OCI-LY3 (cell line): Measurements from ENCODE around the gene GPD2.
"Not testable (repeated sequence)": the region's sequence is repeated elsewhere in the genome, so short reads cannot be mapped to it uniquely, and the experiment has no call there.

ENCODE experiments used
- H2AFZ ChIP-seq: fragments of 200-600, 300-600 bp; shearing (Covaris generic); 2 replicates; pipeline ENCODE4 v1.6.0; 2014; ENCODE audit warnings: antibody characterized with exemption, low read depth, low read length
- H3K27ac ChIP-seq: fragments of 200-600, 300-600 bp; sonication (generic); 2 replicates; pipeline ENCODE4 v1.5.1; 2014; ENCODE audit warnings: mild to moderate bottlenecking, low read length, moderate library complexity, mixed read lengths
- H3K27me3 ChIP-seq: fragments of 200-600, 300-600 bp; sonication (generic); 2 replicates; pipeline ENCODE4 v1.6.1; 2014; ENCODE audit warnings: low read depth, low read length, mixed read lengths
- H3K36me3 ChIP-seq: fragments of 200-600, 300-600 bp; sonication (generic); replicated peaks from 2 replicates; pipeline ENCODE3; 2014; ENCODE audit warnings: low read depth, low read length, mixed read lengths
- H3K4me1 ChIP-seq: fragments of 300-600, 200-600 bp; sonication (generic); 2 replicates; pipeline ENCODE4 v1.6.1; 2014; ENCODE audit warnings: low read length, mixed read lengths
- H3K4me2 ChIP-seq: fragments of 200-600, 300-600 bp; sonication (generic); 2 replicates; pipeline ENCODE4 v1.6.1; 2014; ENCODE audit warnings: low read length, mixed read lengths
- H3K4me3 ChIP-seq: fragments of 300-600, 200-600 bp; sonication (generic); 2 replicates; pipeline ENCODE4 v1.5.1; 2014; ENCODE audit warnings: antibody characterized with exemption, mild to moderate bottlenecking, low read length, moderate library complexity
- H3K79me2 ChIP-seq: fragments of 300-600, 200-600 bp; shearing (Covaris generic); 2 replicates; pipeline ENCODE4 v1.6.1; 2014; ENCODE audit warnings: mild to moderate bottlenecking, low read length, mixed read lengths
- H3K9ac ChIP-seq: fragments of 300-600, 200-600 bp; shearing (Covaris generic); 2 replicates; pipeline ENCODE4 v1.6.0; 2014; ENCODE audit warnings: mild to moderate bottlenecking, low read length, moderate library complexity
- H3K9me3 ChIP-seq: fragments of 200-600, 300-600 bp; shearing (Covaris generic); 2 replicates; pipeline ENCODE4 v1.6.1; 2014; ENCODE audit warnings: low read length, mixed read lengths; ENCODE audit not compliant: insufficient read depth
- H4K20me1 ChIP-seq: fragments of 200-600, 300-600 bp; sonication (generic); 2 replicates; pipeline ENCODE4 v1.6.1; 2016; ENCODE audit warnings: low read length, mixed read lengths; ENCODE audit not compliant: insufficient read depth
- CTCF ChIP-seq: fragments of 200-600, 300-600 bp; sonication (generic); IDR thresholded peaks from 2 replicates; pipeline ENCODE4 v1.5.1; 2014; ENCODE audit warnings: antibody characterized with exemption, low read length, low read depth
- EZH2phosphoT487 ChIP-seq: fragments of 200-600 bp; shearing (Covaris generic); IDR thresholded peaks from 2 replicates; pipeline ENCODE4 v1.6.1; 2018; ENCODE audit warnings: antibody characterized with exemption, mixed run types, low read depth

Gene GPD2

GRCh38 chr2:156602552-156602933, 166.4 kb downstream of the GPD2 start:
- no peak overlapping the region for H3K4me2 ChIP-seq
- no peak overlapping the region for H3K27ac ChIP-seq
- H3K36me3 ChIP-seq = no peaks in the 10 kb centered on the region
- H3K79me2 ChIP-seq = no peaks in the 10 kb centered on the region
- no peaks in the 10 kb centered on the region for H3K9me3 ChIP-seq
- TF ChIP-seq CTCF (no peak), EZH2phosphoT487 (no peak)
- H3K9ac ChIP-seq = no peak overlapping the region
- no peaks in the 10 kb centered on the region for H3K27me3 ChIP-seq
- no peak overlapping the region for H2AFZ ChIP-seq
- no peaks in the 10 kb centered on the region for H4K20me1 ChIP-seq
- no peaks in the 10 kb centered on the region for H3K4me1 ChIP-seq
- no peak overlapping the region for H3K4me3 ChIP-seq

GRCh38 chr2:156615836-156616322, 179.7 kb downstream of the GPD2 start:
- no peaks in the 10 kb centered on the region for H3K4me1 ChIP-seq
- H2AFZ ChIP-seq = no peak overlapping the region
- H3K27ac ChIP-seq = no peak overlapping the region

GRCh38 chr2:156618071-156618470, 181.9 kb downstream of the GPD2 start:
- H3K27me3 ChIP-seq, H3K4me1 ChIP-seq, H3K79me2 ChIP-seq, H3K9ac ChIP-seq, H3K9me3 ChIP-seq, H2AFZ ChIP-seq, H3K4me3 ChIP-seq, H3K36me3 ChIP-seq, H3K4me2 ChIP-seq, H4K20me1 ChIP-seq, H3K27ac ChIP-seq: not testable (repeated sequence)

More at GRCh38 chr2:156615836-156616322, 179.7 kb downstream of the GPD2 start:
- Histone ChIP-seq H3K4me3 (no peak overlapping the region), H4K20me1 (no peaks in the 10 kb centered on the region), H3K36me3 (no peaks in the 10 kb centered on the region), H3K4me2 (no peak overlapping the region), H3K9me3 (no peaks in the 10 kb centered on the region), H3K9ac (no peak overlapping the region), H3K79me2 (no peaks in the 10 kb centered on the region), H3K27me3 (no peaks in the 10 kb centered on the region)
- TF ChIP-seq EZH2phosphoT487 (no peak), CTCF (no peak)

- Histone ChIP-seq H3K9ac (no peak overlapping the region), H3K4me2 (no peak overlapping the region), H3K9me3 (no peaks in the 10 kb centered on the region), H3K79me2 (no peaks in the 10 kb centered on the region), H3K27ac (no peak overlapping the region), H3K4me1 (no peaks in the 10 kb centered on the region), H2AFZ (no peak overlapping the region), H3K4me3 (no peak overlapping the region), H3K36me3 (no peaks in the 10 kb centered on the region), H4K20me1 (no peaks in the 10 kb centered on the region), H3K27me3 (no peaks in the 10 kb centered on the region)
- TF ChIP-seq EZH2phosphoT487 (no peak), CTCF (no peak)
Observed at GRCh38 chr2:156619021-156619539, 182.9 kb downstream of the GPD2 start.
